Activated CD8-positive, alpha-beta memory T cell treated with anti-CD3 and anti-CD28 coated beads, Interleukin-2, amount 50 U/mL, for 4 hours (primary cell): ENCODE results near the gene CXXC5.
"Not testable (repeated sequence)": the region's sequence is repeated elsewhere in the genome, so short reads cannot be mapped to it uniquely, and the experiment has no call there.

ENCODE experiments used
- DNase-seq: peaks from one replicate; pipeline ENCODE4 v3.0.0-alpha.2; 2020

CXXC5 gene

GRCh38 chr5:139696894-139697658 lies 48.9 kb downstream of the CXXC5 start:
- DNase-seq = peak; percentile 61

- DNase-seq = no peak
These were observed 50.5 kb downstream of the CXXC5 start for GRCh38 chr5:139698490-139699146.

- no peak for DNase-seq
These were observed 51.2 kb downstream of the CXXC5 start for GRCh38 chr5:139699351-139699750.

GRCh38 chr5:139700711-139701055 lies 52.5 kb downstream of the CXXC5 start:
- no peak for DNase-seq

GRCh38 chr5:139701056-139701741 lies 53.0 kb downstream of the CXXC5 start:
- no peak for DNase-seq

GRCh38 chr5:139702548-139702947 lies 54.4 kb downstream of the CXXC5 start:
- no peak for DNase-seq

- no peak for DNase-seq
These were observed 56.6 kb downstream of the CXXC5 start for GRCh38 chr5:139704748-139705147.

GRCh38 chr5:139705191-139705590 lies 57.0 kb downstream of the CXXC5 start:
- DNase-seq = no peak

GRCh38 chr5:139705655-139706587 lies 57.8 kb downstream of the CXXC5 start:
- no peak for DNase-seq

GRCh38 chr5:139707445-139708003 lies 59.4 kb downstream of the CXXC5 start:
- DNase-seq = no peak

- no peak for DNase-seq
These were observed 60.3 kb downstream of the CXXC5 start for GRCh38 chr5:139708434-139708861.

- DNase-seq = no peak
These were observed 60.9 kb downstream of the CXXC5 start for GRCh38 chr5:139708877-139709581.

- DNase-seq = peak; percentile 58
These were observed 61.6 kb downstream of the CXXC5 start for GRCh38 chr5:139709582-139710318.

- DNase-seq = peak; percentile 61
These were observed 62.3 kb downstream of the CXXC5 start for GRCh38 chr5:139710319-139711066.

GRCh38 chr5:139711067-139711905 lies 63.1 kb downstream of the CXXC5 start:
- DNase-seq = peak; percentile 61

- no peak for DNase-seq
These were observed 63.7 kb downstream of the CXXC5 start for GRCh38 chr5:139711906-139712224.

GRCh38 chr5:139712412-139712811 lies 64.3 kb downstream of the CXXC5 start:
- DNase-seq = no peak

- DNase-seq = not testable (repeated sequence)
These were observed 65.7 kb downstream of the CXXC5 start for GRCh38 chr5:139713898-139714297.

GRCh38 chr5:139717221-139717620 lies 69.1 kb downstream of the CXXC5 start:
- no peak for DNase-seq
